WTC11 (cell line): ENCODE results near the gene ARMH1. TPM values are rescaled to one million over a fixed set of nuclear protein-coding genes. Genes with fewer than 3 reads are reported as not detected.

ENCODE experiments used
- ATAC-seq: fragments of 200-7000 bp; cut with Tn5 transposase; 2 replicates; pipeline ENCODE4 v1.10.0; 2021; ENCODE audit warnings: mild to moderate bottlenecking, moderate library complexity
- CTCF ChIA-PET: fragments of 300-600 bp; sonication (Branson Sonifier 250); formaldehyde crosslinking; loops from one replicate; lab custom pipeline; 2021; ENCODE audit warnings: antibody characterized with exemption; lab: Charles Lee
- POLR2A ChIA-PET: fragments of 350-600 bp; sonication (Branson Sonifier 250); formaldehyde crosslinking; loops from one replicate; lab custom pipeline; 2021; ENCODE audit warnings: antibody characterized with exemption; lab: Charles Lee
- DNase-seq: peaks from one replicate; pipeline ENCODE4 v3.0.0; 2021; ENCODE audit warnings: low spot score
- H3K27ac Mint-ChIP-seq: 2 replicates; pipeline ENCODE4 v1.8.0; 2021; ENCODE audit warnings: mixed read lengths
- H3K27me3 Mint-ChIP-seq: 2 replicates; pipeline ENCODE4 v1.8.0; 2021; ENCODE audit warnings: low read depth, mild to moderate bottlenecking, moderate library complexity, mixed read lengths
- H3K36me3 Mint-ChIP-seq: 2 replicates; pipeline ENCODE4 v1.8.0; 2021; ENCODE audit warnings: mixed read lengths
- H3K4me1 Mint-ChIP-seq: 2 replicates; pipeline ENCODE4 v1.8.0; 2022; ENCODE audit warnings: mixed read lengths
- H3K4me3 Mint-ChIP-seq: 2 replicates; pipeline ENCODE4 v1.8.0; 2021; ENCODE audit warnings: mild to moderate bottlenecking, moderate library complexity, mixed read lengths
- H3K9me3 Mint-ChIP-seq: 2 replicates; pipeline ENCODE4 v1.8.0; 2021; ENCODE audit warnings: mixed read lengths
- CDX4 ChIP-seq: fragments of 250-450 bp; sonication (Bioruptor Pico); IDR thresholded peaks from 2 replicates; pipeline ENCODE4 v1.9.0; 2021; ENCODE audit warnings: moderate library complexity, mild to moderate bottlenecking, inconsistent platforms, borderline replicate concordance
- CREB1 ChIP-seq: sonication (generic); formaldehyde crosslinking; IDR thresholded peaks from 2 replicates; pipeline ENCODE4 v1.8.0; 2023; ENCODE audit warnings: mild to moderate bottlenecking, missing genetic modification reagents
- ESRRA ChIP-seq: sonication (generic); formaldehyde crosslinking; IDR thresholded peaks from 2 replicates; pipeline ENCODE4 v1.8.1; 2022; ENCODE audit warnings: mild to moderate bottlenecking, missing genetic modification reagents, borderline replicate concordance
- FOXP1 ChIP-seq: sonication (generic); formaldehyde crosslinking; IDR thresholded peaks from 2 replicates; pipeline ENCODE4 v1.8.0; 2022; ENCODE audit warnings: missing genetic modification reagents, mild to moderate bottlenecking, moderate library complexity, borderline replicate concordance
- GTF2I ChIP-seq: fragments of 250-450 bp; sonication (Bioruptor Pico); conservative IDR thresholded peaks from 2 replicates; pipeline ENCODE4 v1.4.0; 2021; ENCODE audit warnings: mild to moderate bottlenecking
- KAT7 ChIP-seq: sonication (generic); formaldehyde crosslinking; IDR thresholded peaks from 2 replicates; pipeline ENCODE4 v1.8.1; 2023; ENCODE audit warnings: missing genetic modification reagents, mild to moderate bottlenecking, borderline replicate concordance
- MYBL2 ChIP-seq: sonication (generic); formaldehyde crosslinking; IDR thresholded peaks from 2 replicates; pipeline ENCODE4 v1.8.1; 2023; ENCODE audit warnings: mild to moderate bottlenecking, moderate library complexity, missing genetic modification reagents
- PRDM15 ChIP-seq: sonication (generic); formaldehyde crosslinking; IDR thresholded peaks from 2 replicates; pipeline ENCODE4 v1.8.0; 2022; ENCODE audit warnings: missing genetic modification reagents
- PREB ChIP-seq: sonication (generic); formaldehyde crosslinking; IDR thresholded peaks from 2 replicates; pipeline ENCODE4 v1.8.1; 2022; ENCODE audit warnings: mild to moderate bottlenecking, missing genetic modification reagents, moderate library complexity, borderline replicate concordance
- ZBTB43 ChIP-seq: sonication (generic); formaldehyde crosslinking; IDR thresholded peaks from 2 replicates; pipeline ENCODE4 v1.8.1; 2023; ENCODE audit warnings: mild to moderate bottlenecking, missing genetic modification reagents
- ZNF416 ChIP-seq: fragments of 250-450 bp; sonication (Bioruptor Pico); IDR thresholded peaks from 2 replicates; pipeline ENCODE4 v1.9.0; 2021; ENCODE audit warnings: mild to moderate bottlenecking, inconsistent platforms
- ZNF532 ChIP-seq: fragments of 250-450 bp; sonication (Bioruptor Pico); IDR thresholded peaks from 2 replicates; pipeline ENCODE4 v1.9.0; 2021; ENCODE audit warnings: mild to moderate bottlenecking, borderline replicate concordance
- total RNA-seq: library from RNA; stranded (reverse); gene quantifications from 3 replicates; pipeline ENCODE4 v1.2.3, GENCODE V29; 2021

ARMH1 gene
- total RNA-seq, 1 experiment from 2014 or later = 0.74 TPM

- H3K4me3 Mint-ChIP-seq = peak overlapping the region; percentile 80
- ATAC-seq = no peak
- H3K27me3 Mint-ChIP-seq = no peaks in the 10 kb centered on the region
These were observed 43.2 kb upstream of the ARMH1 start for GRCh38 chr1:44631333-44631646.

More at GRCh38 chr1:44631333-44631646, 43.2 kb upstream of the ARMH1 start:
- TF ChIP-seq GTF2I (CRISPR knock-in tag) (no peak), PRDM15 (CRISPR knock-in tag) (no peak), ESRRA (CRISPR knock-in tag) (no peak), KAT7 (no peak), PREB (CRISPR knock-in tag) (no peak), CDX4 (CRISPR knock-in tag) (no peak), ZBTB43 (CRISPR knock-in tag) (no peak), ZNF416 (CRISPR knock-in tag) (no peak), MYBL2 (CRISPR knock-in tag) (no peak), FOXP1 (no peak), ZNF532 (CRISPR knock-in tag) (no peak), CREB1 (CRISPR knock-in tag) (no peak)
- H3K36me3 Mint-ChIP-seq = peaks cover 32% of the 10 kb centered on the region
- no peak for DNase-seq
- peak overlapping the region; percentile 89 for H3K27ac Mint-ChIP-seq
- POLR2A ChIA-PET = interaction anchor here (1.1 to 2.4 kb wide), 6 partner anchors 16 to 277 kb away, joined by 3 to 10 read pairs (median 4); no protein-coding TSS in a partner anchor
- CTCF ChIA-PET = interaction anchor here (1.0 to 3.7 kb wide), 6 partner anchors 22 to 253 kb away, joined by 4 to 30 read pairs (median 8); partner anchors contain the start of genes ARMH1 and TMEM53
- H3K4me1 Mint-ChIP-seq = peaks cover 26% of the 10 kb centered on the region
- H3K9me3 Mint-ChIP-seq = no peaks in the 10 kb centered on the region
